RWPE2 (cell line): ENCODE measurements around the gene GLIPR2.
"Not testable (repeated sequence)": the region's sequence is repeated elsewhere in the genome, so short reads cannot be mapped to it uniquely, and the experiment has no call there.

ENCODE experiments used
- ATAC-seq: fragments of 200-7000 bp; cut with Tn5 transposase; 3 replicates; pipeline ENCODE4 v1.9.1; 2021; ENCODE audit warnings: low read depth
- DNase-seq: peaks from one replicate; pipeline ENCODE4 v3.0.0-alpha.2; 2020; ENCODE audit warnings: low spot score
- H3K27ac ChIP-seq: fragments of 450-650 bp; 2 replicates; pipeline ENCODE4 v1.5.1; 2017; ENCODE audit warnings: mild to moderate bottlenecking; ENCODE audit not compliant: poor library complexity, severe bottlenecking
- H3K27me3 ChIP-seq: fragments of 250-450 bp; sonication (Bioruptor Pico); 2 replicates; pipeline ENCODE4 v1.5.1; 2021; ENCODE audit warnings: mild to moderate bottlenecking, moderate library complexity; ENCODE audit not compliant: insufficient read depth, poor library complexity, severe bottlenecking
- H3K36me3 ChIP-seq: fragments of 250-450 bp; sonication (Bioruptor Pico); 2 replicates; pipeline ENCODE4 v1.5.1; 2020; ENCODE audit warnings: low read depth, mild to moderate bottlenecking, moderate library complexity
- H3K4me1 ChIP-seq: fragments of 250-450 bp; sonication (Bioruptor Pico); 2 replicates; pipeline ENCODE4 v1.5.1; 2021; ENCODE audit warnings: mild to moderate bottlenecking, moderate library complexity; ENCODE audit not compliant: insufficient read depth, poor library complexity, severe bottlenecking
- H3K4me3 ChIP-seq: fragments of 250-450 bp; sonication (Bioruptor Pico); 2 replicates; pipeline ENCODE4 v1.5.1; 2021; ENCODE audit warnings: mild to moderate bottlenecking, moderate library complexity; ENCODE audit not compliant: severe bottlenecking
- H3K9me3 ChIP-seq: fragments of 250-450 bp; sonication (Bioruptor Pico); 2 replicates; pipeline ENCODE4 v1.5.1; 2021; ENCODE audit warnings: mild to moderate bottlenecking, moderate library complexity; ENCODE audit not compliant: severe bottlenecking
- CTCF ChIP-seq: fragments of 450-650 bp; IDR thresholded peaks from one replicate; pipeline ENCODE4 v1.5.1; 2017; ENCODE audit warnings: mild to moderate bottlenecking, moderate library complexity; ENCODE audit not compliant: poor library complexity, severe bottlenecking

GLIPR2 gene

GRCh38 chr9:36177571-36177970 is 41.0 kb downstream of the GLIPR2 start:
- no peak for TF ChIP-seq CTCF
- no peak overlapping the region for H3K4me3 ChIP-seq
- no peaks in the 10 kb centered on the region for H3K36me3 ChIP-seq
- no peaks in the 10 kb centered on the region for H3K9me3 ChIP-seq
- DNase-seq, result no peak
- H3K4me1 ChIP-seq, result no peaks in the 10 kb centered on the region
- H3K27me3 ChIP-seq, result no peaks in the 10 kb centered on the region
- ATAC-seq, result no peak
- no peak overlapping the region for H3K27ac ChIP-seq

GRCh38 chr9:36180243-36180642 is 43.7 kb downstream of the GLIPR2 start:
- DNase-seq, ATAC-seq, H3K36me3 ChIP-seq, H3K4me1 ChIP-seq, H3K27me3 ChIP-seq, H3K4me3 ChIP-seq, H3K27ac ChIP-seq, H3K9me3 ChIP-seq: not testable (repeated sequence)

- Histone ChIP-seq H3K4me1 (no peaks in the 10 kb centered on the region), H3K36me3 (no peaks in the 10 kb centered on the region), H3K27ac (no peak overlapping the region), H3K9me3 (no peaks in the 10 kb centered on the region), H3K27me3 (no peaks in the 10 kb centered on the region), H3K4me3 (no peak overlapping the region)
- TF ChIP-seq CTCF, result no peak
- DNase-seq (no peak), ATAC-seq (no peak)
Measured at GRCh38 chr9:36187414-36187813, 50.9 kb downstream of the GLIPR2 start.

- no peak for TF ChIP-seq CTCF
- Histone ChIP-seq H3K36me3 (no peaks in the 10 kb centered on the region), H3K27me3 (no peaks in the 10 kb centered on the region), H3K4me3 (no peak overlapping the region), H3K27ac (no peak overlapping the region), H3K9me3 (no peaks in the 10 kb centered on the region), H3K4me1 (peaks cover 5% of the 10 kb centered on the region)
- no peak for ATAC-seq
- no peak for DNase-seq
Measured at GRCh38 chr9:36188212-36188611, 51.7 kb downstream of the GLIPR2 start.

GRCh38 chr9:36189976-36190375 is 53.4 kb downstream of the GLIPR2 start:
- ATAC-seq, result no peak
- peak overlapping the region; percentile 88 for H3K4me3 ChIP-seq
- peaks cover 15% of the 10 kb centered on the region for H3K4me1 ChIP-seq
- no peak for TF ChIP-seq CTCF
- H3K36me3 ChIP-seq, result peaks cover 12% of the 10 kb centered on the region
- no peak for DNase-seq
- H3K27me3 ChIP-seq, result no peaks in the 10 kb centered on the region
- H3K27ac ChIP-seq, result peak overlapping the region; percentile 54
- no peaks in the 10 kb centered on the region for H3K9me3 ChIP-seq
